GM23248 (cell line): Measurements from ENCODE around the gene ACY1.

ENCODE experiments used
- EZH2 ChIP-seq: fragments of 200-600 bp; sonication (generic); IDR thresholded peaks from 2 replicates; pipeline ENCODE4 v1.6.1; 2018; ENCODE audit warnings: antibody characterized with exemption, mild to moderate bottlenecking; ENCODE audit not compliant: insufficient read depth, poor library complexity, severe bottlenecking
- EZH2phosphoT487 ChIP-seq: fragments of 200-600 bp; sonication (generic); IDR thresholded peaks from 2 replicates; pipeline ENCODE4 v1.6.1; 2018; ENCODE audit warnings: antibody characterized with exemption, moderate library complexity, mild to moderate bottlenecking, low read depth; ENCODE audit not compliant: insufficient read depth

- TF ChIP-seq EZH2 (no peak), EZH2phosphoT487 (no peak)
Measured at GRCh38 chr3:52034651-52035050, 51.3 kb downstream of the ACY1 start.
